ENCODE measurements around the gene INIP. TPM values are rescaled to one million over a fixed set of nuclear protein-coding genes. Genes with fewer than 3 reads are reported as not detected.
A peak's percentile ranks its signal among the peaks of the same experiment; 100 is the strongest.

The INIP gene
- total and polyA plus RNA-seq, 2 experiments from 2014 or later = 16.7 to 30.4 TPM

- Mint-ChIP-seq H3K27ac (0 out of 2 replicates have a peak overlapping the region, but pooled peaks have one; percentile 1), H3K4me1 (peaks cover 17% of the 10 kb centered on the region), H3K36me3 (ENCODE audit: low read depth) (no peaks in the 10 kb centered on the region; the same call in 2 of the 3 replicates), H3K27me3 (ENCODE audit: insufficient read depth, low read depth, poor library complexity) (peaks cover 9% of the 10 kb centered on the region), H3K9me3 (no peaks in the 10 kb centered on the region), H3K4me3 (no peak overlapping the region)
- Histone ChIP-seq H2AFZ (no peak overlapping the region), H3K4me1 (ENCODE audit: insufficient read depth) (peaks cover 4% of the 10 kb centered on the region), H3K36me3 (ENCODE audit: insufficient read depth) (no peaks in the 10 kb centered on the region), H3K27ac (ENCODE audit: low read depth) (no peak overlapping the region), H3F3A (replicated peaks; ENCODE audit: low read depth) (peaks cover 10% of the 10 kb centered on the region; the same call in 1 of the 2 replicates), H3K4me3 (no peak overlapping the region), H4K20me1 (replicated peaks; ENCODE audit: insufficient read depth) (peaks cover 6% of the 10 kb centered on the region), H3K27me3 (ENCODE audit: insufficient read depth) (peaks cover 4% of the 10 kb centered on the region), H3K9me2 (ENCODE audit: insufficient read depth) (no peaks in the 10 kb centered on the region), H3K4me2 (no peak overlapping the region), H3K79me2 (replicated peaks; ENCODE audit: insufficient read depth) (peaks cover 3% of the 10 kb centered on the region; the same call in 1 of the 2 replicates)
- ATAC-seq (no peak), DNase-seq (ENCODE audit: low spot score) (no peak)
- TF ChIP-seq EZH2phosphoT487 (IDR thresholded peaks at IDR 0.05; ENCODE audit: unreplicated experiment) (no peak), ZNF331 (CRISPR knock-in tag; IDR thresholded peaks at IDR 0.05; ENCODE audit: low read depth) (no peak), ZNF462 (CRISPR knock-in tag; IDR thresholded peaks at IDR 0.05) (no peak), ZNF114 (CRISPR knock-in tag; IDR thresholded peaks at IDR 0.05) (no peak), EZH2 (IDR thresholded peaks at IDR 0.05; ENCODE audit: low read depth, unreplicated experiment) (no peak), NANOG (IDR thresholded peaks at IDR 0.05; ENCODE audit: borderline replicate concordance) (no peak), CTCF (conservative IDR thresholded peaks at IDR 0.05; ENCODE audit: low read depth in 2 of 2) (no peak), POLR2AphosphoS5 (IDR thresholded peaks at IDR 0.05; ENCODE audit: low read depth) (no peak), STAT1 (IDR thresholded peaks at IDR 0.05; ENCODE audit: unreplicated experiment) (no peak), ETS1 (IDR thresholded peaks at IDR 0.05) (no peak), CREB1 (CRISPR knock-in tag; IDR thresholded peaks at IDR 0.05; ENCODE audit: low read depth) (no peak), REST (IDR thresholded peaks at IDR 0.05; ENCODE audit: unreplicated experiment) (no peak), JUNB (IDR thresholded peaks at IDR 0.05; ENCODE audit: unreplicated experiment) (no peak)
Measured at GRCh38 chr9:112755016-112755427, 37.1 kb upstream of the INIP start.

Measured in GM23338 (cell line).